ENCODE data around the gene RALA. TPM values are rescaled to one million over a fixed set of nuclear protein-coding genes. Genes with fewer than 3 reads are reported as not detected.

Gene RALA
- polyA plus RNA-seq (2013, experiment 1 of 2; ENCODE audit: insufficient read length), result 86.8 TPM
- 92.7 TPM for polyA plus RNA-seq (2013, experiment 2 of 2; ENCODE audit: insufficient read length)

DNA sequence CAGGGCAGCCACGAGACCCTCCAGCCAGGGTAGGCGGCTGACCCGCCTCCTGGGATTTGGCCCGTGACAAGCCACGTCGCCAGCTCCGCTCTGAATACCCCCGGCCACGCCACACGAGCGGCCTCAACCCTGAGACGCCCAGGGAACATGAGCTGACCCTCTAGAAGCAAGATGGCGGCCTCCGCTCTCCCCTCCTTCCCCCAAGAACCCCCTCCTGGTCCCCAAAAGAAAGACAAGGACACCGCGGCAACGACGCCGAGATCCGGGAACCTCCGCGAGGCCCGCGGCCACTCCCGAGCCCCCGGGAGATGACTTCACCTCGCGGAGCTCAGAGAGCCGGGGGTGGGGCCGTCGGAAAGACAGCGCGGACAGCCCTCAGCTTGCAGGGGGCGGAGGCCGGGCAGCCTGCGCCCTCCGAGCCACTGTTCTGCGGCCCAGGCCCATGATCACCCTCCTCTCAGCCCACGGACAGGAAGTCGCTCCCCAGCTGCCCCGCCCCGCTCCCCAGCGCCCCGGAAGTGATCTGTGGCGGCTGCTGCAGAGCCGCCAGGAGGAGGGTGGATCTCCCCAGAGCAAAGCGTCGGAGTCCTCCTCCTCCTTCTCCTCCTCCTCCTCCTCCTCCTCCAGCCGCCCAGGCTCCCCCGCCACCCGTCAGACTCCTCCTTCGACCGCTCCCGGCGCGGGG is at the start of gene RALA:
Gene RALA, plus strand, starts transcription at position 526 of the 685 bp plus-strand sequence. CDS start 63,096 bp downstream, outside the sequence.
- peak; percentile 96 for DNase-seq

GRCh38 chr7:39574673-39575349 is 48.6 kb upstream of the RALA start:
- no peak for DNase-seq

- no peak for DNase-seq
Observed at GRCh38 chr7:39577229-39577874, 46.0 kb upstream of the RALA start.

- DNase-seq, result peak; percentile 89
Observed at GRCh38 chr7:39580149-39580874, 43.1 kb upstream of the RALA start.

- no peak for DNase-seq
Observed at GRCh38 chr7:39582536-39582935, 40.8 kb upstream of the RALA start.

GRCh38 chr7:39583539-39583938 is 39.8 kb upstream of the RALA start:
- no peak for DNase-seq

GRCh38 chr7:39587393-39587792 is 36.0 kb upstream of the RALA start:
- peak; percentile 67 for DNase-seq

DNA sequence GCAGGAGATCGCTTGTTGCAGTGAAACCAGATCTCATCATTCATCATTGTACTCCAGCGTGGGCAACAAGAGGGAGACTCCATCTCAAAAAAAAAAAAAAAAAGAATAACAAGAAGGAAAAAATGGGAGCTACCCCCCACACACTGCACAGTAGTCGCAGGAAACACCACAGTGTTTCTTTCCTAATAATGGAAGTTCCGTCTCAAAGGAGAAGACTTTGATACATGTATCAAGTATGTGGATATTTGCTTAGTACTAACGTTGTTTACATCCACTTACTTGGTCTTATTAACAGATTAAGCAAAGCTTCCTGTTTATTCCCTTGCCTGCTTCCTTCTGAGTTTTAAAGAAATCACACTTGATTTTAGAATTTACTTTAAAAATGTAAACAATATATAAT is 35.0 kb upstream of the RALA start:
- DNase-seq, result no peak

- DNase-seq, result peak; percentile 88
Observed at GRCh38 chr7:39589323-39590111, 33.9 kb upstream of the RALA start.

- peak; percentile 66 for DNase-seq
Observed at GRCh38 chr7:39592586-39592985, 30.8 kb upstream of the RALA start.

DNA sequence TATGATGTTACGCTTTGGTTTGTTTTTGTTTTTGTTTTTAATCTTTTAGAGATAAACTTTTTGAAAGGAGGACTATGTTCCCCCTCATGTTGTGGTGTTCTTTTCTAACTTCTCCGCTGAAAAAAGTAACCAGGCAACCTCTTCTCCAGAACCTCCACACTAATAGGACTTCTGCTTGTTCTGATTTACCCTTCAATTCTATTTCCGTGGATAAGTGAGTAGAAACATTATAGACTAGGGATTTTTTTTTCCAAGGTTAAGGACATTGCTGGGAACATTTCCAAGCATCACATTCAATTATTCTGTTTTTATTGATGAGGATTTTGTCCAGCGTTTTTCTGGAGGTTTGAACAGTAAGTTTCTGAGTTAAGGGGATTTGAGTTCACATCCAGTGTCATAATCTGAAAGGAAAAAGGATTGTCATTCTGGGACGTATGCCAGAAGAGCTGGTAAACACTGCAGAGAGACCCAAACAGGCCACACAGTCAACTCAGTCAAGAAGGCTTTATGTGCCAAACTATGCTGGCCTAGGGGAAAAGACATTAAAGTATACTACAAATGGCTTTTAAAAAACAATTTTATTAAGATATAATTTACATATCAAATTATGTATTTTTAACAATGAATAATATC is 28.3 kb upstream of the RALA start:
- DNase-seq, result no peak

GRCh38 chr7:39602351-39602750 is 21.0 kb upstream of the RALA start:
- DNase-seq, result peak; percentile 46

DNA sequence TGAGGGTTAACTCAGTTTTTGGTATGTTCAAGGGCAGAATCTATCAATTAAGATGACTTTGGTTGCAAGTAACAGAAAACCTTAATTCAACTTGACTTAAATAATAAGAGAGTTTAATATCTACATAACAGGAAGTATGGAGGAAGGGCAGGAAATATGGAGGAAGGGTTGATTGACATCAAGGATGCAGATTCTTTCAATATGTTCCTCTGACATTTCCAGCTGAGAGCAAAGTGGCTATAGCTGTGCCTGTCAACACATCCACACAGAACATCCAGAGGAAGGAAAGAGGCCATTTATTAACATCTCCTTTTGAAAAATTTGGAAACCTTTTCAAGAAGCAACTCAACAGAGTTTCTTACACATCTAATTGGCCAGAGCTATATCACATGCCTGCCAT is 19.4 kb upstream of the RALA start:
- DNase-seq, result no peak

GRCh38 chr7:39605087-39605486 is 18.3 kb upstream of the RALA start:
- peak; percentile 50 for DNase-seq

DNA sequence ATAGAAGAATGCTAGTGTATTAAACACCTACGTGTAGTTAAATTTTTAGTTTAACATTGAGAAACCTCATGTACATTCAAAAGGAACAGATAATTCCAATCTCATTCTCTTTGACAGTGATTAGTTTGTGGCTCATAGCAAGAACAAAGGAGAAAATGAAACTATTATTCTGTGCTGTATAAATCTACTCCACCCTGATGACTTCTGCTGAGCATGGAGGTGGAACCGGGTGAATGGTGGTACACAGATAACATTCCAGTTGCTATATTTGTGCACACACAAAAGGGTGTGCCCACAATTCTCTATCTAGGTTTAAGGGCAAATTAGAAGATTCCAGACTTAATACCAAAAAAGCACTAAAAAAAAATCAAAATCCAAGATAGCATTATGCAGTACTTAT is 17.0 kb upstream of the RALA start:
- DNase-seq, result no peak

GRCh38 chr7:39606941-39607340 is 16.4 kb upstream of the RALA start:
- no peak for DNase-seq

DNA sequence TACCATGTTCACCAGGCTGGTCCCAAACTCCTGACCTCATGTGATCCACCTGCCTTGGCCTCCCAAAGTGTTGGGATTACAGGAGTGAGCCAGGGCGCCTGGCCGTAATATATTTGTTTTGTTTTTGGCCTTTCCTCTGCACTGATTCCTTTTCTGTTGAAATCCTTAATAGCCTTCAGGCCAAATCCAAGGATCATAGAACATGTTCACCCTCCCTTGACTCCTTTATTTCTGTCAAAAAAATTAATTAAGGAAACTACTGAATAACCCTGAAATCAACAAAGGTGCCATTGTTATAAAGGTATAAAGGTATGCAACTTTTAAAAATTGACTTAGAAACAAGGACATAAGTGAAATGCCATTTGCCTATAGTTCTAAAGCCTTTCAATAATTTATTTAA is 15.5 kb upstream of the RALA start:
- DNase-seq, result no peak

- no peak for DNase-seq
Observed at GRCh38 chr7:39608278-39608677, 15.1 kb upstream of the RALA start.

GRCh38 chr7:39609113-39609934 is 14.0 kb upstream of the RALA start:
- DNase-seq, result peak; percentile 80

DNA sequence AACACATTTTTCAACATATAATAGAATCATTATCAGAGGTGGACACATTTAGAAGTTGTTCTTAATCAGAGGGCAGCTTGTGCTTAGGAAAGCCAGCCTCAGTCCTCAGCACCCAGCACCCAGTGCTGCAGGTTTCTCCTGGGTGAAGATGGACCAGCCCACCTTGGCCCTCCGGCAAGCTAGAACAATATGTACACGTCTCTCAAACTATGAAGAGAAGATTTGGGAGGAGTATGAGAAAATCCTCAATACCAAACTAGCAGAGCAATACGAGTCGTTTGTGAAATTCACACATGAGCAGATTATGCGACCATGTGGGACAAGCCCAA is 13.5 kb upstream of the RALA start:
- no peak for DNase-seq

DNA sequence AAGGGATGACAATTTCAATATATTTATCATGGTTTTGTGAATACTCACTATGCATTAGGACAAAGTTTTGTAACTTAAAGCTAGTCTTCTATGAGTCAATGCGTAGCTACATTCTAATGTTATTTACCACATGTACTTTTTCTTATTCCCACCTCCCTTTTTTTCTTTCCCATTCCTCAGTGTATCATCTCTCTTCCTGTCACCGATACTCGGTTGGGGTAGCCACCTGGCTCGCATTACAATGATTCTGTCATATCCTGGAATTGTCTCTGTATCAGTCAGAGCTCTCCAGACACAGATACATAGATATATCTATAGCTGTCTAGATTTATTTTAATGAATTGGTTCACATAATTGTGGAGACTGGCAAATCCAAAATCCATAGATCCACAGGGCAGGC is 9.8 kb upstream of the RALA start:
- DNase-seq, result peak; percentile 91

Data from fibroblast of skin of abdomen (primary cell).